ENCODE results near the gene CXCL1.

CXCL1 gene

DNA sequence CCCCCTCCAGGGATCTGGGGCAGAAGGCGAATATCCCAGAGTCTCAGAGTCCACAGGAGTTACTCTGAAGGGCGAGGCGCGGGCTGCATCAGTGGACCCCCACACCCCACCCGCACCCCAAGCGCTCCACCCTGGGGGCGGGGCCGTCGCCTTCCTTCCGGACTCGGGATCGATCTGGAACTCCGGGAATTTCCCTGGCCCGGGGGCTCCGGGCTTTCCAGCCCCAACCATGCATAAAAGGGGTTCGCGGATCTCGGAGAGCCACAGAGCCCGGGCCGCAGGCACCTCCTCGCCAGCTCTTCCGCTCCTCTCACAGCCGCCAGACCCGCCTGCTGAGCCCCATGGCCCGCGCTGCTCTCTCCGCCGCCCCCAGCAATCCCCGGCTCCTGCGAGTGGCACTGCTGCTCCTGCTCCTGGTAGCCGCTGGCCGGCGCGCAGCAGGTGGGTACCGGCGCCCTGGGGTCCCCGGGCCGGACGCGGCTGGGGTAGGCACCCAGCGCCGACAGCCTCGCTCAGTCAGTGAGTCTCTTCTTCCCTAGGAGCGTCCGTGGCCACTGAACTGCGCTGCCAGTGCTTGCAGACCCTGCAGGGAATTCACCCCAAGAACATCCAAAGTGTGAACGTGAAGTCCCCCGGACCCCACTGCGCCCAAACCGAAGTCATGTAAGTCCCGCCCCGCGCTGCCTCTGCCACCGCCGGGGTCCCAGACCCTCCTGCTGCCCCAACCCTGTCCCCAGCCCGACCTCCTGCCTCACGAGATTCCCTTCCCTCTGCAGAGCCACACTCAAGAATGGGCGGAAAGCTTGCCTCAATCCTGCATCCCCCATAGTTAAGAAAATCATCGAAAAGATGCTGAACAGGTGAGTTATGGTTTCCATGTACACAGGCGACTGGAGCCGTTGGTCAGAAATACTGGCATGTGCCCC lies at the start of gene CXCL1:
CXCL1 (plus strand) TSS at position 264 of the 926 bp plus-strand sequence; CDS start at position 342, 78 bp downstream.
- H3K4me3 ChIP-seq (ENCODE audit: low read depth, low read length): peak within 1 kb of the TSS; percentile 59
- TF ChIP-seq, protein P1, sequence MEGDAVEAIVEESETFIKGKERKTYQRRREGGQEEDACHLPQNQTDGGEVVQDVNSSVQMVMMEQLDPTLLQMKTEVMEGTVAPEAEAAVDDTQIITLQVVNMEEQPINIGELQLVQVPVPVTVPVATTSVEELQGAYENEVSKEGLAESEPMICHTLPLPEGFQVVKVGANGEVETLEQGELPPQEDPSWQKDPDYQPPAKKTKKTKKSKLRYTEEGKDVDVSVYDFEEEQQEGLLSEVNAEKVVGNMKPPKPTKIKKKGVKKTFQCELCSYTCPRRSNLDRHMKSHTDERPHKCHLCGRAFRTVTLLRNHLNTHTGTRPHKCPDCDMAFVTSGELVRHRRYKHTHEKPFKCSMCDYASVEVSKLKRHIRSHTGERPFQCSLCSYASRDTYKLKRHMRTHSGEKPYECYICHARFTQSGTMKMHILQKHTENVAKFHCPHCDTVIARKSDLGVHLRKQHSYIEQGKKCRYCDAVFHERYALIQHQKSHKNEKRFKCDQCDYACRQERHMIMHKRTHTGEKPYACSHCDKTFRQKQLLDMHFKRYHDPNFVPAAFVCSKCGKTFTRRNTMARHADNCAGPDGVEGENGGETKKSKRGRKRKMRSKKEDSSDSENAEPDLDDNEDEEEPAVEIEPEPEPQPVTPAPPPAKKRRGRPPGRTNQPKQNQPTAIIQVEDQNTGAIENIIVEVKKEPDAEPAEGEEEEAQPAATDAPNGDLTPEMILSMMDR (IDR thresholded peaks at IDR 0.05; ENCODE audit: insufficient read depth, low read length, missing control alignments): no peak
- CTCF ChIA-PET: interaction anchor here (1.0 to 1.6 kb wide), 6 partner anchors 9 to 139 kb away, joined by 3 to 6 read pairs (median 4); no protein-coding TSS in a partner anchor
- POLR2A ChIA-PET: no interaction called here
- DNase-seq (ENCODE audit: low read depth, low spot score): no peak

DNA sequence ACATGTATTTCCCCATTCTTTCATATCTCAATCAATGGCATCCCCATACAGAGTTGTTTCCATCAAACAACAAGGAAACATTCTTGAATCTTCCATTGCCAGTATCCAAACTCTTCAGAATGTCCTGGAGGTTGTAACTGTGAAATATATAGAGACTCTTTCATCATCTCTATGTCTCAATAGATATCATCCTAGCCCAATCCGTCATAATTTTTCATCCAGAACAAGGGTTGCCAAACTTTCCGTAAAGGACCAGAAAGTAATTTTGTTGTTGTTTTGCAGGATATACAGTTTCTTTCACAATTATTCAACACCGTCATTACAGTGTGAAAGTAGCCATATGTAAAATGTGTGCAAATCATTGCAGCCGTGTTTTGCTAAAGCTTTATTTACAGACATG lies 47.9 kb upstream of the CXCL1 start:
- no peak for DNase-seq (ENCODE audit: low read depth, low spot score)
- ChIA-PET POLR2A (no interaction called here), CTCF (no interaction called here)
- H3K4me3 ChIP-seq (ENCODE audit: low read depth, low read length): no peak overlapping the region
- TF ChIP-seq, protein P1 (IDR thresholded peaks at IDR 0.05; ENCODE audit: insufficient read depth, low read length, missing control alignments): no peak

DNA sequence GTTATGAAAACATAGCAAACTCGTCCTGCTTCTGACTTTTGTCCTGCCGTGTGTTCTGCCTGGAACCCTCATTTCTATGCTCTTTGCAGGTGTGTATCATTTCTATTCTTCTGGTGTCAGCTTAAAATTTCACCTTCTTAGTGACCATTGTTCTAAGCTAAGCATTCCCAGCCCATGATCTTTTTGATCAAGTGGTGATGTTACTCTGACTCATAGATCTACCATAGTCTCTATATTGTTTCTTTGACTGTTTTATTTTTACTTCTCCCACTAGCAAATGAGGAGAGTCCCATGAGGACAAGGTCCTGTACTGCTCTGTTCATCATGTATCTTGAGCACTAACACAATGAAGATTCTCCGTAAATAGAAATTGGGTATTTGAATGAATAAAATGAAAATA lies 46.8 kb upstream of the CXCL1 start:
- TF ChIP-seq, protein P1 (IDR thresholded peaks at IDR 0.05; ENCODE audit: insufficient read depth, low read length, missing control alignments): no peak
- ChIA-PET POLR2A (no interaction called here), CTCF (interaction anchor here (1.0 kb wide), 1 partner anchor 10 kb away, joined by 3 read pairs; no protein-coding TSS in a partner anchor)
- DNase-seq (ENCODE audit: low read depth, low spot score): no peak
- no peak overlapping the region for H3K4me3 ChIP-seq (ENCODE audit: low read depth, low read length)

DNA sequence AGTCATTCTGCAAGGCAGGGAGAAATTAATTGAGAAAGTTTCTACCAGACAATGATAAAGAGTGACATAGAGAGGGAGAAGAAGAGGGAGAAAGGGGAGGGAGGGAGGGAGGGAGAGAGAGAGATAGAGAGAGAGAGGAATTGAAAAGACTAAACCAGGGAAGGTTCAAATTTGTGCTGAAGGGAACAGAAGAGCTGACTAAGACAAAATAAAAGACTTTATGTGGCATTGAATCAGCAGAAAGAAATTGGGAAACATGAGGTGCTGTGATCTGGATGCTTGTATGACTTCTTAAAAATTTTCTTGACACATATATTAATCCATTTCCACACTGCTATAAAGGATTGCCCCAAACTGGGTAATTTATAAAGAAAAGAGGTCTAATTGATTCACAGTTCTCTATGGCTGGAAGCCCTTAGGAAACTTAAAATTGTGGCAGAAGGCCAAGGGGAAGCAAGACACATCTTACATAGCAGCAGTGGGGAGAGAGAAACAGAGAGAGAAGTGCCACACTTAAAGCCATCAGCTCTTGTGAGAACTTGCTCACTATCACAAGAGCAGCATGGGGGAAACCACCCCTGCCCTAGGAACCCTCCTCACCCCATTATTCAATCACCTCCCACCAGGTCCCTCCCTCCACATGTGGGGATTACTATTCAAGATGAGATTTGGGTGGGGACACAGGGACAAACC lies 46.2 kb upstream of the CXCL1 start:
- CTCF ChIA-PET: interaction anchor here (1.0 kb wide), 1 partner anchor 10 kb away, joined by 3 read pairs; no protein-coding TSS in a partner anchor
- DNase-seq (ENCODE audit: low read depth, low spot score): no peak
- TF ChIP-seq, protein P1 (IDR thresholded peaks at IDR 0.05; ENCODE audit: insufficient read depth, low read length, missing control alignments): no peak
- POLR2A ChIA-PET: no interaction called here
- H3K4me3 ChIP-seq (ENCODE audit: low read depth, low read length): no peak overlapping the region

DNA sequence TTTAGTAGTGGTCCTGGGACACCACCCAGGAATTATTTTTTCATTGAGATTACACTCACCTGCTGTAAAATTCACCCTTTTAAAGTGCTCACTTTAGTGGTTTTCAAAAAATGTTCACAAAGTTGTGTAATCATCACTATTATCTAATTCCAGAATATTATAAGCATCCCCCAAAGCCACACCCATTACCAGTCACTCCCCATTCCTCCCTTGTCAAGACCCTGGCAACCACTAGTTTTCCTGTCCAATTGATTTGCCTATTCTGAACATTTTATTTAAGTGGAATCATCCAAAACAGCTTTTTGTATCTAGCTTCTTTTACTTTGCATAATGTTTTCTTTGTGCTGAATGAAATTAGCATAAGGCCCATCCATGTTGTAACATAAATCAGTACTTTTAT lies 45.4 kb upstream of the CXCL1 start:
- no peak for DNase-seq (ENCODE audit: low read depth, low spot score)
- TF ChIP-seq, protein P1 (IDR thresholded peaks at IDR 0.05; ENCODE audit: insufficient read depth, low read length, missing control alignments): no peak
- POLR2A ChIA-PET: no interaction called here

DNA sequence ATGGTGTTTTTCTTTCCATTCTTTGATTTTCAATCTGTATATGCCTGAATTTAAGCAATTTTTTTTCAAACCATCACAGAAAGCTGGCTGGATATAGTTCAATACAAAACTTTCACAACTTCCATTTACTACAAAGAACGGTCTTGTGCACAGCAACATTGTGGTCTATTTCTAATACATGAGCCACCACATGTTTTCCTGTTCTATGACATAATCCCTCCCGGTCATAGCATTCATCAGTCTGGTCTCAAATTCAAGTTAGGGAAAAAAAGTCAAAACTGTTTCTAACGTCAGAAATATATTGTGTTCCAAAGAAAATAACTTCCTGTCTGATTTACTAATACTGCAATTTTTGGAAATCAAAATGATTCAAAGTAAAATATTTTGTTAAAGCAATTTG lies 40.2 kb upstream of the CXCL1 start:
- ChIA-PET POLR2A (no interaction called here), CTCF (no interaction called here)
- H3K4me3 ChIP-seq (ENCODE audit: low read depth, low read length): no peak overlapping the region
- DNase-seq (ENCODE audit: low read depth, low spot score): no peak
- TF ChIP-seq, protein P1 (IDR thresholded peaks at IDR 0.05; ENCODE audit: insufficient read depth, low read length, missing control alignments): no peak

More for the DNA sequence above, 45.4 kb upstream of the CXCL1 start:
- CTCF ChIA-PET: no interaction called here
- H3K4me3 ChIP-seq (ENCODE audit: low read depth, low read length): no peak overlapping the region
